GM18502 (cell line): ENCODE data around the gene TNFRSF19.
A peak's percentile ranks its signal among the peaks of the same experiment; 100 is the strongest.
"Not testable (repeated sequence)": the region's sequence is repeated elsewhere in the genome, so short reads cannot be mapped to it uniquely, and the experiment has no call there.

Experiments used
- ATAC-seq: cut with Tn5 transposase; IDR thresholded peaks from one replicate; pipeline ENCODE4 v1.9.1; 2021; ENCODE audit warnings: mild to moderate bottlenecking; ENCODE audit not compliant: unreplicated experiment, poor library complexity

Gene TNFRSF19

DNA sequence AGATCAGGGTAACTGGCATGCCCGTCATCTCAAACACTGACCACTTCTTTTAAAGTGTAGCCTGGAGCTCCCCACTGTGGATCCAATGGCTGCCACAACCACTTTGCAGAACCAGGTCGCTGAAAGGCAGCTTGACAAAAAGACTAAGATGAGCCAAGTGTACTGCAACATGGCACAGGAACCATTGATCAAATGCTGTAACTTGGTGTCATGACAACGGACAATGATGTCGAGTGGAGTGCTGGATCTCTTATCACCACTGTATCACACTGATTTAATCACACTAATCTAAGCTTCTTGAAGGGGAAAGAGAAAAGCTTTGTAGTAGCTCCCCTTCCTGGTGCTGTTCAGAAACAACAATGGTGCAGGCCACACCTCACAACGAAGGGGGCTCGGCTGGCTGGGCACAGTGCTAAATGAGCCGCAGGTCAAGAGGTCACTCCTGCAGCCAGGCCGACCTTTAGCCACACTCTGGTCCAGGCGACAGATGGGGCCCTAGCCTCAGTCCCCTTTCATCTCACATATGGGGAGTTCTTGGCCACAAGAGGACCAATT is 2.2 kb upstream of the TNFRSF19 start:
- no peak for ATAC-seq

DNA sequence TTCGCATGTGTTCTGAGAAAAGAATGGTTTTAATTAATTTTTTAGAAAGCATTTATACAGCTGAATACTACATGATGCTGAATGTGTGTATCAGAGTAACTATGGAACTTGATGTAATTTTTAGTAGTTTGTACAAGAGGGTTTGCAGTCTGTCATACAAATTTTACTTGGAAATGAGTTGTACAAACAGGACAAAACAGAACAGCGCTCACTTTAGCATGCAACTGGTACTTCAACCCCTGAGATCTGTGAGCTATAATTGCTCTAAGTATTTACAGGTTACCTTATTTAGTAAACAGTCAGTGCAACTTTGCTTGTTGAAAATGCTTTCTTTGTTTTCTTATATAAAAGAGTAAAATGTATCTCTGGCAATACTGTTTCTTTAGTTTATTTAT is 706 bp downstream of the TNFRSF19 start:
- ATAC-seq, result no peak

DNA sequence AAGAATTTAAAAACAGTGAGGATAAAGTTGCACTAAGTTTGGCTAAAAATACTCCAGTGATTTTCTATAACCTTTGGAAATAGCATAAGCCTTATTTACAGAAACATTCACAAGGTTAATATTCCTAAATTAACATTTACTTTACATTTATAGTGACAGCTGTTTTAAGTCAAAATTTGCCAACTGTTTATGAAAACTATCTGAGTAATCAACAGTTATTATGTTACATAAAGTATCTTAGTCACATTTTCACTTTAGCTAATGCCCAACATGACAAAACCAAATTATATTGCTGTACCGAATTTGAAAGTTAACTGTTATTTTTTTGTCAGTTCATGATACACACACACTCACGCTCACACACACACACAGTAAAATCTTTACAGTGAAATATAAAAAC is 1.2 kb downstream of the TNFRSF19 start:
- no peak for ATAC-seq

DNA sequence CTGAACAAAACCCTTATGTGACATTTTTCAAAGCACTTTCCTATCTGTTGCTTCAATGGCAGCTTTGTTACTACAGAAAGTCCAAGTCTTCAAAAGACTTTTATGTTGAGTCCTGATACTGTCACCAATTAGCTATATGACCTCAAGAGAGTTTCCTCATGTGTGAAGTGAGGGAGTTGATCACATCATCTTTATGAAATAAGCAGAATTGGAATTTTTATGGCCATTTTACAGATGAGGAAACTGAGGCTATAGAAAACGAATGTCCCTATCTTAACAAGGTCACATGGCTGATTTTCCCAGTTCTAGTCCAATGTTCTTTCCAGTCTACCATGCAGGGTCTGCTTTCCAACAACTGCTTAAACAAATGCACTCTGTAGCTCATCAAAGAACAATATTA is 2.6 kb downstream of the TNFRSF19 start:
- ATAC-seq, result no peak

DNA sequence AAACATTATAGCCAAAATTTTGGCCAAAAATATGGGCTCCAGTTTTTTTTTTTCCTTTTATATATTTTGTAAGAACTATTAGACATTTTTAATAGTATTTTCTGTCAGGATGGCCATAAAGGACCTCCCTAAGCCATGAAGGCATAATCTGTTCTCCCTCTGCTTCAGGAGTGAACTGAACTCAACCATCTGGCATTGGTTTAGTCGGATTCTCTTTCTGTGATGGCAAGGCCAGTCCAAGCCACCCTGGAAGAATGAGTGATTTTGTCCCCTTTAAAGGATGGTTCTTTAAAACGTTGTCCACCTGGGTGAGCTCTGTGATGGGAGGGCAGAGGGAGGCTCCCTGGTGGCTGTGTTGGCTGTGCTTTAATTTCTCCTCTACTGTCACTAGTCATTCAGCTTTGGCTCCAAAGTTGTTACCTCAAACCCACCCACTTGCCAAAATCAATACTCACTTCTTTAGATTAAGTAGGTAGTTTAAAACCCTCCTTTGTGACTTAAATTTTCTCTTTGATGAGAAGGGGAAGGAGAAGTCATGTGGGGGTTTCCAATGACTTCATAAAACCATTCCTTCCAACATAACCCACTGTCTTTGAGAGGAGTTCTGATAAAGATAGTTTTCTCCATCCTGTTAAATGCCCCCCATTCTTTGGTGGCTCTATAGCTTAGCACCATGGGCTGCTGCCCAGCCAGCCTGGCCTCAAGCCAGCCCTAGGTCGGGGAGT is 4.4 kb downstream of the TNFRSF19 start:
- ATAC-seq, result no peak

DNA sequence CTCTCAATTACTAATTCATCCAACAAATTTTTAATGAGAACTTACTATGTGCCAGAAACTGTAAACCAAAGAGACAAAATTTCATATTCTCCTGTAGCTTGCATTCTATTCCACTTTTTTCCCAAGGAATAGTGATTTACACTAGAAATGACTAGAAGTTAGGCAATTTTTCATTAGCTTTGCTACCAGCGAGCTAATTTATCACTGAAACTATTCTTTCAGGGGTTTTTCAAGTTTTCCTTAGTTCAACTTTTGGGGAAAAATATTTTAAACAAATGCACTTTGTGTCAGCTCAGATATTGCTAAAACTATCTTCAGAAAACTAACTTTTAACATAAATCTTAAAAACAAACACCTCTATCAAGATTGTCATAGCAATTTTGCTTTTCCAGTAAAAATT is 5.4 kb downstream of the TNFRSF19 start:
- ATAC-seq, result no peak

DNA sequence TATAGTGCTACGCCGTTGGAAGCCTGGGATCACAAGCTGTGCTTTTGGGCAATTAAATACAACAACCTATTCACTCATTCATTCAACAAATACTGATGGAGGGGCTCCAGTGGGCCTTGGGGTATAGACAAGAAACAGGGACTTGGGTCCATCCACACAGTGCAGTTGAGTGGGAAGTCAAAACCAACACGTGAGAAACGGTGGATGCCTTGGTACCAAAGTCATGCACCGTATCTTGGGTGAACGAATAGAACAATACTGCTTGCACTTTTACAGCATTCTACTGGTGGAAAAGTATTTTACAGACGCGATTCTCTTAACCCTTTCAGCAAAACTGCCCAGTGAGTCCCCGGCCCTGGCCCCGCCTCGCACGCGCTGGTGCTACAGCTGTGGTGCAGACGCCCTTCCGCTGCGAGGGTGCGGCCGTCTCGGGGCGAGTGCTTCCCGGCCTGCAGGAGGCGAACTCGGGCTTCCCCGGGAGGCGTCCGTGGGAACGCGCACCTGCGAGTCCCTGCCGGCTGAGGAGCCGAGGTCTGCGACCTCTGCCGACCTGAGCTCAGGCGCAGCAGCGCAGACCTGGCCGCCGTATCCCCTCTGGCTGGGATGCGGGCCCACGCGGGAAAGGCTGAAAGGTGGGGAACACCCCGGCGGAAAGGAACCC is 8.3 kb downstream of the TNFRSF19 start:
- ATAC-seq, result peak; percentile 60

DNA sequence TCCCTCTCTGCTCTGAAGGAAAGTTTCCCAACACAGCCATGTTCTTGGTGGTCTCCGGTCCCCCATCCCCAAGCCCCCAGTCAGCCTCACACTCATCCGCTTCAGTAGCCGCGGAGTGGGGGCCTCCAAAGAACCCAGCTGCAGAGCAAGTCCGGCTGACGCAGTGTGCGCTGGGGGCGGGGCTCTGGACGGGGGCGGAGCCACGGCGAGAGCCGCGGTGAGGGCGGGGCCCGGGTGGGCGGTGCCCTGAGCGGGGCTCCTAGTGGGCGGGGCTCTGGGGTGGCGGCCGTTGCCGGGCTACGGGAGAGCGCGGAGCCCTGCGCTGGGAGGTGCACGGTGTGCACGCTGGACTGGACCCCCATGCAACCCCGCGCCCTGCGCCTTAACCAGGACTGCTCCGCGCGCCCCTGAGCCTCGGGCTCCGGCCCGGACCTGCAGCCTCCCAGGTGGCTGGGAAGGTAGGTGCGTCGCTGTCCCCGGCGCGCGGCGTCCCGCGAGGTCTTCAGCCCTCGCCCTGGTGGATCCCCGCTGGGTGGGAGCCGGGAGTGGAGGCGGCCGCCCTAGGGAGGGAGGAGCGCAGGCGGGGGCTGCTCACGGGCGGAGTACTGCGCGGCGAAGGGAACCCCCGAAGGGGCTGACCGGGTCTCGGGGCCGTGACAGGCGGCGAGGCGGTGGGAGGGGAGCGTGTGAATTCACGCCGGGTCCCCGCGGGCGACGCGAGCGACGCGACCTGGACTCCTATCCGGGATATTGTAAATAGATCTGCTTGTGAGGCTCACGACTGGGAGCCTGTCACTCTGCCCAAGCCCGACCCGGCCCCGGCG is 9.1 kb downstream of the TNFRSF19 start:
- ATAC-seq, result peak; percentile 84

DNA sequence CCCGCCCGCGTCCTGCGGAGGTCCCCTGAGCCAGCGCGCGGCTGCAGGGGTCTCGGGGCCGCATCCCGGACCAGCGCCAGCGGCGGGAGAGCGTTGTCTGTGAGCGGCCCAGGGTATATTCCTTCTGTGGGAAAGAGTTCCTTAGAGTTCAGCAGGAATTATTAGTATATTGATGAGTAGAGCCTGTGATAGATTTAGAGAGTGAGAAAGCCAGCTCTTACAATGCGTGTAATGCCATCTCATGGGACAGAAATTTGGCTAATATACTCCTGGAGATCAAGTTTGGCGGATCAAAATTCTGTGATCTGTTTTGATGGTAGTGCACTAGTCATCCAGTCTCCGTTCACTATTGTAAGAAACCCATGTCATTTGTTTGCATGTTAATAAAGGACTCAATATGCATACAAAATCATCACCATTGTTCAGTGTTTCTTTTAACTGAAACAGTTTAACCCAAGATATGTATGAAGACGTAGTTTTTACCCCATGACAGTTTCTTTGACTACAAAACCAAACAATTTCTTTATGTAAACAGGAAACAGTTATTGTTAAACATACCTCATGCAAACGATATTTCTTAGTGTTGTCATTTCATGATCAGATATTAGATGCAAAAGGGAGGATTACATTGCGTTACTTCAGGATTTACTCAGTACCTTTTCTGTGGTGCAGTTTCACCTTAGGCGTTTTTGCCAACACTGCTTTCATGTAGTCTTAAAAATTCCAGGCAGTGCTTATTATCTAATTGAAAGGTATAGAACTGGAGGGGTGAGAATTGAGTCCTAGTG is 9.9 kb downstream of the TNFRSF19 start:
- ATAC-seq, result no peak

DNA sequence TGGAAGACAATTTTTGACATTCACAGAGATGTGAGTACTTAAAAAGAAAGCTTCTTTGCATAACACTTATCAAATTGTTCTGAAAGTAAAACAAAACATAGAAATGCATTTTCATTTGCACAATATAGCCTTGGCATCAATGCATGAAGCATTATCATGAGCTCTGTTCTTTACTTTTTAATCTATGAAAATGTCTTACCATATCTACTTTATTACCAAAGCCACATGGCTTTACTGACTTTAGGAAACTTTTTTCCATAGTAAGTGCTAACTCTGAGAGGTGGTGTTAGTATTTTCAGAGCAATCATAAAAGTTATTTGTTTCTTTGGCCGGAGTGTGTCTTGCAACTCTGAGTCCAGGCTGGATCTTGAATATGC is 10.5 kb downstream of the TNFRSF19 start:
- ATAC-seq, result no peak

DNA sequence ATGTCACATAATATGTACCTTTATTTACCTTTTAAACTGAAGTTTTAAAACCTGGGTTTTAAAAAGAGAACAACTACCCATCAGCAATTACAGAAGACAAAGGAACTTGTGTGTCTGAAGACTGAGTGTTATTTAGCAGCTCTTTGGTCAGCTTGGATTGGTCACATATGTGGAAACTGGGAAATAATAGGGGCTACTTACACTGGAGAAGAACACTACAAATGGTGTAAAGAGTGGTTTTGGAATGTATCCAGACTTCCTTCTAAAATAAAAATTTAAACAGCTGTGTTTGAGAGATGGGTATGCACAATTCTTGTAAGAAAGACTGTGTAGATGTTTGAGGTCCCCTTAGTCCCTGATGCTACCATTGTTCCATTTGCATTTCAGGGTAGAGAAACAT is 13.3 kb downstream of the TNFRSF19 start:
- ATAC-seq, result no peak

DNA sequence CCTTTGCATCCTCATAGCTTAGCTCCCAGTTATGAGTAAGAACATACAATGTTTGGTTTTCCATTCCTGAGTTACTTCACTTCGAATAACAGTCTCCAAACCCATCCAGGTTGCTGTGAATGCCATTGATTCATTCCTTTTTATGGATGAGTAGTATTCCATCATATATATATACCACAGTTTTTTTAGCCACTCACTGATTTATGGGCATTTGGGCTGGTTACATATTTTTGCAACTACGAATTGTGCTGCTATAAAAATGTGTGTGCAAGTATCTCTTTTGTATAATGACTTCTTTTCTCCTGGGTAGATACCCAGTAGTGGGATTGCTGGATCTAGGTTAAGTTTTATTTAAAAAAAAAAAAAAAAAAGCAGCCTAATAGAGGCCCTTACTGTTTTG is 14.1 kb downstream of the TNFRSF19 start:
- ATAC-seq, result no peak

DNA sequence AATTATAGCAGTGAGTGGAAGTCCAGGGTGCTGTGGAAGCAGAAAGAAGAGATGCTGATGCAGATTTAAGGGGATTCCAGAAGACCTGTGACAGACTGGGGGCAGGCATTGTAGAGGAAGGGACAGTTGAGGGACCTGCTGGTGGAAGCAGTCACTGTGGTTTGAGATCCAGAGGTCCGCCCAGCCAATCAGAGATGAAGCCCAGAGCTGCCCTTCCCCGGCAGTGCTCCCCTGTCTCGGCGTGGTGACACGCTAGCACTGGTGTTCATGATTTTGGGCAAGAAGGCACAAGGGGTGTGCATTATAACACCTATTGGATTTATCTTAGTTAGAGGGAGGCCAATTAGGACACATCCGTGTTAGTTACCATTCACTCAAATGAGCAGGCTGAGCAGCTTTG is 16.1 kb downstream of the TNFRSF19 start:
- ATAC-seq, result no peak

DNA sequence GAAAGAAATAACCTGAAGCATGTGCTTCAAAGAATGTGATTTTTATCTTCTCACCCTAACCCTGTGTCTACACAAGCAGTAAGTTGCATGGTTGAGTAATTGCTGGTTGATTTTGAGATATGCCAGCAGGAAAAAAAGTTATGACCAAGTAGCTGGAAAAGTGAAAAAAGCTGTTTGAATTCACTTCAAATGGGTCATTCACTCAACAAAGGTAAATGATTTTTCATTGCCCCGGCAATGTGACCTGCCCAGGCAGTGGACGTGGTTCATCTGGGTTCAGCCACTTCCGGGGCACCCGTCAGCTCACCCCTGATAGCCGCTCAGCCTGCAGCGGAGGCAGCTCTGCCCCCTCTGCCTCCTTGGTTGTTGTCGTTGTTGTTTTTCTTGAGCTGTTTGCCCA is 18.5 kb downstream of the TNFRSF19 start:
- no peak for ATAC-seq

DNA sequence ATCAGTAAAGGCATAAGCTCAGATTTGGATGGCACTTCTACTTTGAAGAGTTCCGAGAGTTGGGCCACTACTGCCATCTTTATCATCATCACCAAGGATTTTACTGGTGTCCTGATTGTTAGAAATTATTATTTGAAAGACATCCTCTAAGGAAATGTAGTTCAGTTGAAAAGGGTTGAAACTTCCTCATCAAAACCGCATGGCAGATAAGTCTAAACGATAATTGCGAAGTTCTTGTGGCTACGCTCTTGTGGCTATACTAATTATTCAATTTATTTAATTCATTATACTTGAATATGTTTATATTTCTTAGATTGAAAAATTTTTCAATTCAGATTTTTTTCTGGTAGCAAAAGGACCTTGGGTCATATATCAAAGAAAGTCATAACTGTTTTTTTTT is 22.4 kb downstream of the TNFRSF19 start:
- no peak for ATAC-seq

DNA sequence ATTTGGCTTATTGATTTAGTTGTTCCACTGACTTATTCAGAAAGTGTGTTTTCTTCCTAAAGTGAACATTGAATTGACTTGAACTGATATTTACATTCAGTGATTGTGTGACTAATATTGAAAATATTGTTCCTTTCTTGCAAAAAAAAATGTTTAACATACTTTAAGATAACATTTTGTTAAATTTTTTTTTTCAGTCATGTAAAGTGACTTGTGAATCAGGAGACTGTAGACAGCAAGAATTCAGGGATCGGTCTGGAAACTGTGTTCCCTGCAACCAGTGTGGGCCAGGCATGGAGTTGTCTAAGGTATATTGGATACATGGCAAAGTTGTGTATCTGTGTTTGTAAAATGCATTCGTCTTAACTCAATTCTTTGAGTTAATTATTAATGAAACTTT is 22.9 kb downstream of the TNFRSF19 start:
- no peak for ATAC-seq

DNA sequence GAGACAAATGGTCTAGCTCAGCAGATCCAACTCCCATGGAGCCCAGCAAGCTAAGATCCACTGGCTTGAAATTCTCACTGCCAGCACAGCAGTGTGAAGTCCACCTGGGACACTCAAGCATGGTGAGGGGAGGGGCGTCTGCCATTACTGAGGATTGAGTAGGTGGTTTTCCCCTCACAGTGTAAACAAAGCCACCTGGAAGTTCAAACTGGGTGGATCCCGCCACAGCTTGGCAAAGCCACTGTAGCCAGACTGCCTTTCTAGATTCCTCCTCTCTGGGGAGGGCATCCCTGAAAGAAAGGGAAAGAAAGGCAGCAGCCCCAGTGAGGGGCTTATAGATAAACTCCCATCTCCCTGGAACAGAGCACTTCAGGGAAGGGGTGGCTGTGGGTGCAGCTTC is 24.1 kb downstream of the TNFRSF19 start:
- not testable (repeated sequence) for ATAC-seq

DNA sequence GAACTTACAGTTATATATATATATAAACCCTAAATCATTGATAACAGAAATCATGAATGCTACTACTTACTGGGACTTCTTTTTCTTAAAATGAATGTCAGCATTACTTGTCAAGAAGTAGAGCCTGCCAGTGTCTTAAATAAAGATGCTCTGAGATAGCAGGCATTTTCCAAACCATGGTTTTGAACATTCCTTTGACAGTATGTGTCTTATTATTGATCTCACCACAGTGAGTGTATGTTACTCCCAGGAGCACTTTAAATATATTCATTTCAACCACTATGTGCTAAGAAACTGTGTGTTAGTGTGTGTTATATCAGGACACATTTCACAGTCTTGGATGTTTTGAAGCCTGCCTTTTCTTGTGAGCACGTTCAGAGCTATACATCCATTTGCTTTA is 28.2 kb downstream of the TNFRSF19 start:
- ATAC-seq, result no peak

DNA sequence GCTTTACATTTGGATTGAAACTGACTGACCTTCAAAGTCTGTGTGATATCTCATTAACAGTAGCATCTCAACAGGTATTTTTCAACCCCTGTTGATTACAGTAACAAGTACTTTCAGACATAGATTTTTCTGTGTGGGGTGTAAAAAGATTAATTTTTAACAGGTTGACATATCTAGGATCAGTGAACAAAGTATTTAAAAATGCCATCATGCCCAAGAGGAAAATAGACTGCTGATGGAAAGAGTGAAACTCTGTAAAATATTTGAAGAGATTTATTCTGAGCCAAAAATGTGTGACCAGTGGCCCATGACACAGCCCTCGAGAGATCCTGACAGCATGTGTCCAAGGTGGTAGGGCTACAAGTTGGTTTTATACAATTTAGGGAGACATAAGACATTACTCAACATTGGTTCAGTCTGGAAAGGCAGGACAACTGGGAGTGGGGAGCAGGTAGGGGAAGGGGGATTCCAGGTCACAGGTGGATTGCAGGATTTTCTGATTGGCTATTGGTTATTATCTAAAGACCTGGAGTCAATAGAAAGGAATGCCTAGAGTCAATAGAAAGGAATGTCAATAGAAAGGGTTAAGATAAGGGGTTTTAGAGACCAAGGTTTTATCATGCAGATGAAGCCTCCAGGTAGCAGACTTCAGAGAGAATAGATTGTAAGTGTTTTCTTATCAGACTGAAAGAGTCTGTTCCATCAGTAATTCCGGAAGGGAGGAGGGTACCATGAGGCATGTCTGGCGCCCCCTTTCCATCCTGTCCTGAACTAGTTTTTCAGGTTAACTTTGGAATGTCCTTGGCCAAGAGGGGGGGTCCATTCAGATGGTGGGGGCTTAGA is 29.1 kb downstream of the TNFRSF19 start:
- no peak for ATAC-seq
